22Rv1 (cell line): Measurements from ENCODE around the gene ASB15.

Experiments
- ZFX ChIP-seq: fragments of 450-650 bp; IDR thresholded peaks from 2 replicates; pipeline ENCODE4 v1.6.1; 2017; ENCODE audit warnings: antibody characterized with exemption, borderline replicate concordance
- TF ChIP-seq, protein P1 (sequence below): fragments of 450-650 bp; IDR thresholded peaks from 2 replicates; pipeline ENCODE4 v1.5.1; 2017; ENCODE audit warnings: mild to moderate bottlenecking

GRCh38 chr7:123660514-123661354 is 59.1 kb downstream of the ASB15 start:
- TF ChIP-seq, protein P1, sequence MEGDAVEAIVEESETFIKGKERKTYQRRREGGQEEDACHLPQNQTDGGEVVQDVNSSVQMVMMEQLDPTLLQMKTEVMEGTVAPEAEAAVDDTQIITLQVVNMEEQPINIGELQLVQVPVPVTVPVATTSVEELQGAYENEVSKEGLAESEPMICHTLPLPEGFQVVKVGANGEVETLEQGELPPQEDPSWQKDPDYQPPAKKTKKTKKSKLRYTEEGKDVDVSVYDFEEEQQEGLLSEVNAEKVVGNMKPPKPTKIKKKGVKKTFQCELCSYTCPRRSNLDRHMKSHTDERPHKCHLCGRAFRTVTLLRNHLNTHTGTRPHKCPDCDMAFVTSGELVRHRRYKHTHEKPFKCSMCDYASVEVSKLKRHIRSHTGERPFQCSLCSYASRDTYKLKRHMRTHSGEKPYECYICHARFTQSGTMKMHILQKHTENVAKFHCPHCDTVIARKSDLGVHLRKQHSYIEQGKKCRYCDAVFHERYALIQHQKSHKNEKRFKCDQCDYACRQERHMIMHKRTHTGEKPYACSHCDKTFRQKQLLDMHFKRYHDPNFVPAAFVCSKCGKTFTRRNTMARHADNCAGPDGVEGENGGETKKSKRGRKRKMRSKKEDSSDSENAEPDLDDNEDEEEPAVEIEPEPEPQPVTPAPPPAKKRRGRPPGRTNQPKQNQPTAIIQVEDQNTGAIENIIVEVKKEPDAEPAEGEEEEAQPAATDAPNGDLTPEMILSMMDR, result no peak
- no peak for TF ChIP-seq ZFX
